Measurements from ENCODE around the gene CRABP2.

- no peak for TF ChIP-seq CTCF (IDR thresholded peaks at IDR 0.05; ENCODE audit: borderline replicate concordance, extremely low read depth, low read length, poor library complexity, severe bottlenecking)
- TF ChIP-seq EZH2 (IDR thresholded peaks at IDR 0.05; ENCODE audit: borderline replicate concordance, low read depth, low read length, severe bottlenecking) = no peak
Observed at GRCh38 chr1:156749419-156750118, 44.2 kb upstream of the CRABP2 start.
